NOMO-1 treated with DMSO at 0.1 percent for 48 hours (cell line): ENCODE results near the gene OTOA.
"Not testable (repeated sequence)": the region's sequence is repeated elsewhere in the genome, so short reads cannot be mapped to it uniquely, and the experiment has no call there.

Experiments
- DNase-seq: peaks from one replicate; lab custom pipeline; 2025; ENCODE audit not compliant: unreplicated experiment; lab: John Stamatoyannopoulos, UW

OTOA gene

DNA sequence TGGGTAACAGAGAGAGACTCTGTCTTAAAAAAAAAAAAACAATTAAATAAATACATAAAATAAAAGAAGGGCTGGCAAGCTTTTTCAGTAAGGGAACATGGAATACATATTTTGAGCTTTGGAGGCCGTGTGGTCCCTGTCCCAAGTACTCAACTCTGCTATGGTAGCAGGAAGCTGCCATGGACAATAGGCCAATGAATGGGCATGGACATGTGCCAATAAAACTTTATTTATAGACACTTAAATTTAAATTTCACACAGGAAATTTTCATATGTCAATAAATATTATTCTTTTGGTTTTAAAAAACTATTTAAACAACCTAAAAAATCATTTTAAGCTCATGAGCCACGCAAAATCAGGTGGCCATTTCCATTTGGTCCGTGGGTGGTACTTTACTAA lies 3.8 kb downstream of the OTOA start:
- no peak for DNase-seq

DNA sequence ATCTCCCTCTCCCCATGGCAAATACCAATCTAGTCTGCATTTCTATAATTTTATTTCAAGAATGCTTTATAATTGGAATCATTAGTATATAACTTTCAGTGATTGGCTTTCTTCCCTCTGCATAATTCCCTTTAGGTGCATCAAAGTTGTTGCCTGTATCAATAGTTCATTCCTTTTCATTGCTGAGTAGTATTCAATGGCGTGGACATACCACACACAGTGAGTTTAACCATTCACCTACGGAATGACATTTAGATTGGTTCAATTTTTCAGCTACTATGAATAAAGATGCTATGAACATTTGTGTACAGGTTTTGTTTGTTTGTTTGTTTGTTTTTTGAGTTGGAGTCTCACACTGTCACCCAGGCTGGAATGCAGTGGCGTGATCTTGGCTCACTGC lies 9.7 kb downstream of the OTOA start:
- DNase-seq: no peak

DNA sequence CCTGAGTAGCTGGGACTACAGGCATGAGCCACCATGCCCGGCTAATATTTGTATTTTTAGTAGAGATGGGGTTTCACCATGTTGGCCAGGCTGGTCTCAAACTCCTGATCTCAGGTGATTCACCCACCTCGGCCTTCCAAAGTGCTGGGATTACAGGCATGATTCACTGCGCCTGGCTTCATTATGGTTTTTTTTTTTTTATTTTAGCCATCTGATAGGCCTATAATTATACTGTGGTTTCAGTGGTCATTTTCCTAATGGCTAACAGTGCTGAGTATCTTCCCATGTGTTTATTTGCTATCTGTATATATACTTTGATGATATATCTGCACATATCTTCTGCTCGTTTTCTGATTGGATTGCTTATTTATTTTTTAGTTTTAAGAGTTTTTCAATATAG lies 10.7 kb downstream of the OTOA start:
- not testable (repeated sequence) for DNase-seq

DNA sequence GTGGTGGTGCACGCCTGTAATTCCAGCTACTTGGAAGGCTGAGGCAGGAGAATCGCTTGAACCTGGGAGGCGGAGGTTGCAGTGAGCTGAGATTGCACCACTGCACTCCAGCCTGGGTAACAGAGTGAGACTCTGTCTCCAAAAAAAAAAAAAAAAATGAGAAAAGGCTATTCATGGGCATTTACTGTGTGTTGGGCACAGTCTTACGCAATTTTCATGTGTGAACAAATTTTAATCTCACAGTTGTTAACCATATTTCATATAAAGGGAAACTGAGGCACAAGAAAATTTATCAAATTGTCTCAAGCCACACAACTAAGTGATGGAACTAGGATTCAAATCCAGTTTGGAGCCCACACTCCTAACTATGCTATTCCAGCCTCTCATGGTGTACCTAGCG lies 16.9 kb downstream of the OTOA start:
- DNase-seq: not testable (repeated sequence)

DNA sequence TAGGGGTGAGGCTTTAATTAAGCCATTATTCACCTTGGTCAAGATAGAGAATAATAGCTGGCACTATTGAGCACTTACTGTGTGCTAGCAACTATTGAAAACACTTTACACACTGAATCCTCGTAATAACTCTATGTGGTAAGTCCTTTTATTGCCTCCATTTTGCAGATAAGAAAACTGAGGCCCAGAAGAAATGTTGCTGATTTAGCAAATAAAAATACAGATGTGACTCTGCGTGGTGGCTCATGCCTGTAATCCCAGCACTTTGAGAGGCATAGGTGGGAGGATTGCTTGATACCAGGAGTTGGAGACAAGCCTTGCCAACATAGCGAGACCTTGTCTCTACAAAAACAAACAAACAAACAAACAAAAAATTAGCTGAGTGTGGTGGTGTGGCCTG lies 19.4 kb downstream of the OTOA start:
- no peak for DNase-seq

DNA sequence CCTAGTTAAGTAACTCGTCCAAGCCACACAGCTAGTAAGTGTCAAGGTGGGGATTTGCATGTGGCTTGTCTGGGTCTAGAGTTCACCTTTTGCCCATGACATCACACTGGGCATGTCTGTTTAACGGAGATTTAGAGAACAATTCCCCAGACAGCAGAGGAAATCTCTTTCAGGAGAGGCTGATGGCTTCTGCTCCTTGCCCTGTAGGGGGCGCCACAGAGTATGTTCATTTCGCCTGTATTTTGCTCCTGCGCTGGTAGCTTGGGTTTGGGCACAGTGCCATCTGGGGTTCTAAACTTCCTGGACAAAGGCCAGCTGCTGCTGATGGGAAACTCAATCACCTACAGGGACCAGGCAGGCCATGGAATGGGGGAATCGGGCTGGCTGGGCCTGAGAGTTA lies 20.4 kb downstream of the OTOA start:
- DNase-seq: no peak

DNA sequence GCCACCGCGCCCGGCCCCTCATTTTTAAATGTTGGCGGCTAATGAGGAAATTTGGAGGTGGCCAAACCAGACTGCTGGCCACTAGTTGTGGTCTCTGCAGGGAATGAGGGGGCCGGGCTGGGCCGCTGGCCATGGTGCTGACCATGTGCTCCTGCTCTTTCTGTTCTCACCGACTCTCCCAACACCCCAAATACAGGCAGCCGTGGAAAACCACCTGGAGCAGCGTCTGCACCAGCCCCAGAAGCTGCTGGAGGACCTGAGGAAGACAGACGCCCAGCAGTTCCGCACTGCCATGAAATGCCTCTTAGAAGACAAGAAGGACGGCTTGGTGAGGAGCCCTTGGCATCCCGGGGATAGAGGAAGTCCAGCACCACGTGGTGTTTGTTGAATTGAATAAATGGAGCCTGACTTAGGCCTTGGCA lies 21.3 kb downstream of the OTOA start:
- no peak for DNase-seq

DNA sequence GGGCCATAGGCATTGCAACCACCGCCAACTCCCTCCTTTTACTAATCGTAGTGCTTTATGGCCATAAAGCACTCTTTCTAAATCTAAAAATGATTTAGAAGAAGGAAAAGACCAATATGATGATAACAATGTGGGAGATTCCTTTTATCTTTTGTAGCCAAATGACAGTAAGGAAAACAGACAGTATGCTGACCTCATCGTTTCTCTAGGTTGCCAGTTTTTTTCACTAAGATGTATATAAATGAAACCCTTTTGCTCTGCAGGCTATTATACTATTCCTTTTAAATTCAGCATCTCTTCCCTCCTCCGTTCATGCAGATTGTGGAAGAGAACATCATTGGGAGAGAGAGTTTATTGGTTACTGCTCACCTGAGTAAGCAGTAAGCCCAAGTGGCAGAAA lies 25.3 kb downstream of the OTOA start:
- no peak for DNase-seq

DNA sequence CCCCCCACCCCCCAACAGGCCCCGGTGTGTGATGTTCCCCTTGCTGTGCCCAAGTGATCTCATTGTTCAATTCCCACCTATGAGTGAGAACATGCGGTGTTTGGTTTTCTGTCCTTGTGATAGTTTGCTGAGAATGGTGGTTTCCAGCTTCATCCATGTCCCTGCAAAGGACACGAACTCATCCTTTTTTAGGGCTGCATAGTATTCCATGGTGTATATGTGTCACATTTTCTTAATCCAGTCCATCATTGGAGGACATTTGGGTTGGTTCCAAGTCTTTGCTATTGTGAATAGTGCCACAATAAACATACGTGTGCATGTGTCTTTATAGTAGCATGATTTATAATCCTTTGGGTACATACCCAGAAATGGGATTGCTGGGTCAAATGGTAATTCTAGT lies 27.2 kb downstream of the OTOA start:
- not testable (repeated sequence) for DNase-seq

DNA sequence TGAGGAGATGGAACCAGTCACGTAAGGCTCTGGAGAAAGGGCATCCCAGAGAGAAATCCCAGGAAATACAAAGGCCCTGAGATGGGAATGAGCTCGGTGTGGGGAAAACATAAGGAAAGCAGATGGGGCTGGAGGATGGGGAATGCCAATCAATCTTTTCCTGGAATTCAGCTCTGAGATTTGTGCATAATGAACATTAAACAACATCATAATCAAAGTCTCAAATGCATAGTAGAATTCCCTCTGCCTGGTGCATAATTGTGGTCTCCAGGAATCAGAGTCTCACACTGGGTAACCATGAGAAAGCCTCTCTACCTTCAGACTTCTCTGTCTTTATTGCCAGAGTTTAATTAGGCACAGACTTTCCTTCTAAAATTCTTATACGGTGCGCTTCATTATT lies 30.8 kb downstream of the OTOA start:
- no peak for DNase-seq

DNA sequence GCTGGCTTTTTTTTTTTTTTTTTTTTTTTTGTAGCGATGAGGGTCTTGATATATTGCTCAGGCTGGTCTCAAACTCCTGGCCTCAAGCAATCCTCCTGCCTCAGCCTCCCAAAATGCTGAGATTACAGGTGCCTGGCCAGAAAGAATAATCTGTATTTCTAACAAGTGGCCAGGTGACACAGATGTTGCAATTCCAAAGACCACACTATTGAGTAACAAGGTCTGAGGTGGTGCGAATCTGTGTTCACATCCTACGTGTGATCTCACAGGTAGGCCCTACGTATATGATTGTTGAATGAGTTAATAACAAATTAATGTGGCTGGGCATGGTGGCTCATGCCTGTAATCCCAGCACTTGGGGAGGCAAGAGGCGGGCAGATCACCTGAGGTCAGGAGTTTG lies 33.3 kb downstream of the OTOA start:
- no peak for DNase-seq

DNA sequence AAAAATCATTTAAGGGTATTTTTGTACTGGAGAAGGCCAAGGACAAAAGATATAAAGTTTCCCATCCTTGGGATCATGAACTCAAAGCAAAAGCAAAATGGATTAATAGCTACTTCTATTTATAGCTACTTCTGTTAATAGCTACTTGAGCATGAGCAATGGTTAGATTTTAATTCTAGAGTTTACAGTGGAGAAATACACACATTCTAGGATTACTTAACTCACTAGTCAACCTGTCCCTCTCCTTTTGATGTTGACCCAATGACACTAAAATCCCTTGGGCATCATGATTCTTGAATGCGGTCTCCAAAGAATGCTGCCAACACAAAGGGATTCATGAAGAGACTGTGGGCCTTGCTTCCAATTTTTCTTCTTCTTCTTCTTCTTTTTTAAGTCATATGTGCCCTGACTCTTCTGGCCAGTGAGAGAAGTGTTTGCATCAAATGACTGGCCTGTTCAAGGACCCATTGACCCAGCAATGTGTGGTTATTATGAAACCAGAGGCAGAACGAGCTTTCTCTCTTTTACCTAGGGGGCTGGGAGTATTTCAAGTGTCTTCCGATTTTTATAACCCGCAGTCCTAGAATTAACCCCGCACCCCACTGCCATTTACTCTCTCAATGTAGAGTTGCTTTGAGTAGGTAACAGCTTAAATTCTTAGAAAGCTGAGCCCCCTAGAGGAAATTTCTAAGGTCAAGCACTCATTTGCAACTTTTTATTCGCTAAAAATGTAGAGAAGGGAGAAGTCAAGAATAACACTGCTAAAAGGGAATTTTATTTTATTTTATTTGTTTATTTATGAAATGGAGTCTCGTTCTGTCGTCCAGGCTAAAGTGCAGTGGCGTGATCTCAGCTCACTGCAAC lies 34.6 kb downstream of the OTOA start:
- DNase-seq: peak; percentile 50

DNA sequence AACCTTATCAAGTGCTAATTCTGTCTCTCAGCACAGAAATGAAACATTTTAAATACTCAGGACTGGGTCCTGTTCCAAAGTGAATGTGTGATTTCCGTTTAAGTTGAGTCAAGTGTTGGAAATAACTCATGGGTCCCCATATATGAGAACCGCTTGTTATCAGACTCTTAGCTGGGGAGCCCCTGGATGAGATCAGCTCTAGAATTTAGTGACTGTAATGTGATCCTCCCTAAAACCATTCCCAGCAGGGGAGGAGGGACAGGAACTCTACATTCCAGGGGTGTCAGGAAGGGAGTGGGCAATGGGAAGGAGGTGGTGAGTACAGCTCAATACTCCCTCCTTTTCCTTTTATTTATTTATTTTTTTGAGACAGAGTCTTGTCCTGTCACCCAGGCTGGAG lies 37.5 kb downstream of the OTOA start:
- DNase-seq: no peak

DNA sequence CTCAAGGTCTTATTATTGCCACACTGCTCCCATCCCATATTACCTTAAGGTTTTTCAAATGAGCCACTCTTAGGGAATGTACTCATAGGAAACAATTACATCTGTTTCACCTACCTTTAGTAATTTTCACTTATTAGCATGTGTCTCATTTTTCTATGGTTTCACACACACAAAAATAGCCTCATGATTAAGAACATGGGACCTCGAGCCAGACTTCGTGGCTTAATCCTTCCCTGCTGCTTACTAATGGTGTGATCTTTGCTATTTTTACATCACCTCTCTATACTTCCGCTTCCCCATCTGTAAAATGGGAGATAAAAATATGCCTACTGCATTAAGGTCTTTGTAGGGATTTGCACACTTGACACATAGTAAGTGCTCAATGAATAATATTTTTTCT lies 38.5 kb downstream of the OTOA start:
- DNase-seq: no peak

DNA sequence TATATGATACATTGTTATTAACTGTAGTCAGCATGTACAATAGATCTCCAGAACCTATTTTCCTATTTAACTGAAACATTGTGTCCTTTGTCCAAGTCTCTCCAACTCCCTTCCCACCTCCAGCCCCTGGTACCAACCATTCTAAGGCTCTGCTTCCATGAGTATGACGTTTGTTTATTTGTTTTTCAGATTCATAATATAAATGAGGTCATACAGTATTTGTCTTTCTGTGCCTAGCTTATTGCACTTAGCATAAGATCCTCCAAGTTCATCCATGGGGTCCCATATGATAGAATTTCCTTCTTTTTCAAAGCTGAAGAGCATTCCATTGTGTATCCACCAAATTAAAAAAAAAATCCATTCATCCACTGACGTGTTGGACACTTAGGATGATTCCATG lies 39.4 kb downstream of the OTOA start:
- no peak for DNase-seq

DNA sequence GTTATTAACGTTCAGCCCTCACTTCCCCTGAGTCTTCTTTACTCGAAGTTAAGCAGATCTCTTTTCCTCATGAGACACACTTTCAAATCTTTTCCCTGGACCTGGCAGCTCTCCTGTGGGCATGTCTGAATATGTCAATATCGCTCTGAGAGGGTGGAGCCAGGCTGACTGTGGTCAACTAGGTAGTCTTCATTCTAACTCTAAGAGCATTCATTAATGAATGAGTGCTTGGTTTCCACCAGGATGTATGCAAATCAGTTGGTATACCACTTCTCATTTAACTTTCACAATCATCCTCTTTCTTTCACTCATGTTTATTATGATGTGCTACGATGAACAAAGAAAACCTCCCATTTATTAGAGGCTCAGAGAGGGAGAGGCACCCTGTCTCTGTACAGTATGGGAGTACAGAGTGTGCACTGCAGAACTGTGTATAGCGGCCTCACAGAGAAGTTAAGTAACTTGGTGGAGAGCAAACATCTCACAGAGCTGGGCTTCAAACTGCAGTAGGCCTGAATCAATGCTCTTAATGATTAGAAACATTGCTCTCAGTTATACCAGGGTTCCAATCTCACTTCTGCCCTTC lies 39.9 kb downstream of the OTOA start:
- peak; percentile 36 for DNase-seq

DNA sequence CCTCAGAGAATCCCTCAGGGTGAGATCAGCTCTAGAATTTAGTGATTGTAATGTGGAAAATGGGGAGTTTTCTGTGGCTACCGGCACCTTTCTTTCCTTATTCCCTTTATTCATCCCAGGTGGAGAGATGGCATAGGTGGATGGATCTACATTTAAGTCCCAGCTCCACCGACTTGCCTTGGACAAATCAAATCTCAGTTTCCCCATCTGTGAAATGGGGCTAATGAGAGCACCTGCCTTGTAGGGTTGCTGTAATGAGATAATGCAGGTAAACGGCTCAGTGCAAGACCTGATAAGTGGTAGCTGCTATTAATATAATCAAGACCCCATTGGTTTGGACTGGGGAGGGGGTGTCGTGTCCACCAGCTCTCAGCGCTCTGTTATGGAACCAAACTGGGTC lies 40.5 kb downstream of the OTOA start:
- DNase-seq: no peak

DNA sequence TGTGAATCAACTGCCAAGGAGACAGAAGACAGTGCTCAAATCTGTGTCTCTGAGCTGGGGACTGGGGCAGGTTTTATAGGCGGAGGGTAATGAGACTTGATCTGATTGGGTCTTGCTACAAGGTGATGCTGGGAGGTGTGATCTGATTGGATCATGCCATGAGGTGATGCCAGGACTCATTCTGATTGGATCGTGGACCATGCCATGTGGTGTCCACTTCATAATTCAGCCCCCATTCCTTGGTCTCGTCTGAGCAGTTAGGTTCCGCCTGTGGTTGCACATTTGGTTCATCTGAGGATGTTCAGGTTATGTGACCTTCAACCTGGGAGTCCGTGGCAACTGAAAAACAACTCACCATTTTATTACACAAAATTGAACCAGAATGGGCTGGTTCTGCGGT lies 41.0 kb downstream of the OTOA start:
- no peak for DNase-seq

DNA sequence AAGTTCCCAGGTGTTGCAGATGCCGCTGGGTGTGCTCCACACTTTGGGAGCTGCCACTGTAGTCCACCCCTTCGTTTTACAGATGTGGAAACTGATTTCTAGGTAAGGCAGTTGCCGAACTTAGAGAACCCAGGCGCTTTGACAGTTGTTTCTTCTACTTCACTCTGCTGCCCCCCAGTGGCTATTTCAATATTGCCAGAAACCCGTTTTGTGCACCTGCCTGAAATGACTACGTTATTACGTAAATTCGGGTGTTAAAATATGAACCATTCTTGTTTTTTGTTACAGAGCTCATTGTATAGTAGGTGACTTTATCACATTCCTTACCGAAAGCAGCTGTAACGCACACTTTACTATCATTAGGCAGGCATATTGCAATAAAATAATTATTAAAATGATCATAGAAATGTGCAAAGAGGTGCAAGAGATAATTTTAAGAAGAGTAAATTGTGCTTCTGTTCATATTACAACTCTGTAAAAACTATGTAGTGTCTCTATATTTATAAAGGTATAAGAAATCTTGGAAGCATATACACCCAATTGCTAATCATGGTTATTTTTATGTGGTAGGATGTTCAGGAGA lies 44.9 kb downstream of the OTOA start:
- peak; percentile 85 for DNase-seq

DNA sequence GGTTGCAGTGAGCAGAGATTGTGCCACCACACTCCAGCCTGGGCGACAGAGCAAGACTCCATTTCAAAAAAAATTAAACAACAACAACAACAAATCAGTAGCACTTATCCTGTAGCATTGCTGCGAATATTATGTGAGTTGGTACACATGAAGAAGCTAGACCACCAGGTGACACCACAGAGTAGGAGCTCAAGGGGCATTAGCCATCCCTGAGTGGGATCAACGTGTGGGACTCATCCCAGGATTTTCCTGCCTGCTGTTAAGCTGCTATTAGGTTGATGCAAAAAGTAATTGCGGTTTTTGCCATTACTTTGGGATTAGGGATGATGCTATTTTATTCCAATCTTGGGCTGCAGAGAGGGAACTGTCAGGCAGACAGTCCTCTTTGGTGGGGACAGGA lies 47.2 kb downstream of the OTOA start:
- DNase-seq: no peak

DNA sequence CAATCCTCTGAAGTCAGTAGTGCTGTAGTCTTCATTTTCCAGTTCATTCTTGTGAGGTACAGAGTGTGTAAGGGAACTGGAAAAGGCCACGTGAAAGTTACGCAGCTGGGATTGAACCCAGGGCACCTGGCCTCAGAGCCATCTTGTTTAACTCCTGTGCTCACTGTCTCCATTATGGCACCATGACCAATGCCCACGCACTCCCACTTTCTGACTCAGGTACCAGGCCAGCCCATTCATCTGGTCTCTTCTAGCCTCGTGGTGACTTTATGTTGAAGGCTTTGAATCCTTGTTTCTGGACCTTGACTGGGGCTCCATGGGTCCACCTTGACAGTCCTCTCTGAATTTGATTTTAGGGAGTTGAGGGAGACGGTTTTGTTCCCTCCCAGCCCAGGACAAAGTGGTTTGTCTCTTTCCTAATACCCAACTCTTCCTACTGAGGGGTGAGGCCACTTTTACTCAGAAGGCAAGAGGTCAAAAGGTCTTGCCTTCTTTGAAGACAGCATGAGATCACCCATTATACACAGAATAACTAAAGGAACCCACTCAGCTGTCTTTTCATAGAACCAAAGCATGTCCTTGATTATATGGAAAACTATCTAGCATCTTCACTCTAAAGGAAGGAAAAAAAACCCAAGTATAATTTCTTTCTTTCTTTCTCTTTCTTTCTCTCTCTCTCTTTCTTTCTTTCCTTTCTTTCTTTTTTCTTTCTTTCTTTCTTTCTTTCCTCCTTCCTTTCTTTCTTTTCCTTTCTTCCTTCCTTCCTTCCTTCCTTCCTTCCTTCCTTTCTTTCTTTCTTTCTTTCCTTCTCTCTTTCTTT lies 50.0 kb downstream of the OTOA start:
- no peak for DNase-seq

DNA sequence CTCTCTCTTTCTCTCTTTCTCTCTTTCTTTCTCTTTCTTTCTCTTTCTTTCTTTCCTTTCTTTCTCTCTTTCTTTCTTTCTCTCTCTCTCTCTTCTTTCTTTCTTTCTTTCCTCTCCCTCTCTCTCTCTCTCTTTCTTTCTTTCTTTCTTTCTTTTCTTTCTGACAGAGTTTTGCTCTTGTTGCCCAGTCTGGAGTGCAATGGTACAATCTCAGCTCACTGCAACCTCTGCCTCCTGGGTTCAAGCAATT lies 50.5 kb downstream of the OTOA start:
- DNase-seq: not testable (repeated sequence)
